Endodermal cell (in vitro differentiated cells): ENCODE data around the gene RANBP3L. TPM values are rescaled to one million over a fixed set of nuclear protein-coding genes. Genes with fewer than 3 reads are reported as not detected.
"Not testable (repeated sequence)": the region's sequence is repeated elsewhere in the genome, so short reads cannot be mapped to it uniquely, and the experiment has no call there.

Source experiments
- DNase-seq: peaks from one replicate; pipeline ENCODE4 v3.0.0-alpha.2; 2017
- H3K27ac ChIP-seq: 2 replicates; pipeline ENCODE4 v1.5.1; 2013; ENCODE audit warnings: mild to moderate bottlenecking, low read depth, low read length, moderate library complexity
- H3K27me3 ChIP-seq: 2 replicates; pipeline ENCODE4 v1.6.1; 2013; ENCODE audit warnings: mild to moderate bottlenecking, low read length, moderate library complexity; ENCODE audit not compliant: insufficient read depth, control insufficient read depth, poor library complexity, severe bottlenecking
- H3K36me3 ChIP-seq: 2 replicates; pipeline ENCODE4 v1.7.0; 2013; ENCODE audit warnings: mild to moderate bottlenecking, low read length, moderate library complexity; ENCODE audit not compliant: control insufficient read depth, insufficient read depth
- H3K4me1 ChIP-seq: one replicate; pipeline ENCODE4 v1.7.0; 2013; ENCODE audit warnings: low read length; ENCODE audit not compliant: control insufficient read depth, insufficient read depth
- H3K4me3 ChIP-seq: 2 replicates; pipeline ENCODE4 v1.5.1; 2013; ENCODE audit warnings: mild to moderate bottlenecking, low read length, moderate library complexity
- H3K9ac ChIP-seq: 2 replicates; pipeline ENCODE4 v1.6.1; 2013; ENCODE audit warnings: mild to moderate bottlenecking, low read length, moderate library complexity; ENCODE audit not compliant: poor library complexity, severe bottlenecking; ENCODE audit errors: extremely low read depth
- H3K9me3 ChIP-seq: 2 replicates; pipeline ENCODE4 v1.6.1; 2013; ENCODE audit warnings: mild to moderate bottlenecking, low read length, moderate library complexity; ENCODE audit not compliant: control insufficient read depth
- H3K27ac Mint-ChIP-seq: 2 replicates; pipeline ENCODE4 v1.8.0; 2020; ENCODE audit warnings: mixed read lengths
- H3K27me3 Mint-ChIP-seq: 2 replicates; pipeline ENCODE4 v1.8.0; 2021; ENCODE audit warnings: mild to moderate bottlenecking, mixed read lengths; ENCODE audit not compliant: insufficient read depth
- H3K36me3 Mint-ChIP-seq: 2 replicates; pipeline ENCODE4 v1.8.0; 2020; ENCODE audit warnings: low read depth, mixed read lengths
- H3K4me1 Mint-ChIP-seq: 2 replicates; pipeline ENCODE4 v1.8.0; 2020; ENCODE audit warnings: mixed read lengths
- H3K4me3 Mint-ChIP-seq: 2 replicates; pipeline ENCODE4 v1.8.0; 2020; ENCODE audit warnings: mild to moderate bottlenecking, moderate library complexity, mixed read lengths
- H3K9me3 Mint-ChIP-seq: 2 replicates; pipeline ENCODE4 v1.8.0; 2020; ENCODE audit warnings: mild to moderate bottlenecking, mixed read lengths
- WGBS, 2 experiments: methylation state at CpG; one replicate each; pipeline versions ENCODE4 v1.1.5 to v1.1.7; 2013; ENCODE audit warnings: missing lambda C conversion rate in 2 of 2, mixed read lengths in 1 of 2; ENCODE audit not compliant: insufficient coverage in 1 of 2, insufficient read length in 1 of 2; 5-methylcytosine and 5-hydroxymethylcytosine counted together
- total RNA-seq, 2 donors: library from RNA; stranded (reverse); fragmentation: NEBNext Ultra II Directional in 1 of 2; extraction: Animal tissue kit (Norgen Biotek cat#: 25700) in 1 of 2; gene quantifications; 2 replicates in 1 of 2; 3 replicates in 1 of 2; pipeline ENCODE4 v1.2.1, GENCODE V29; 2021
- TF ChIP-seq, protein P1 (sequence below): fragments of 200-600 bp; sonication (generic); conservative IDR thresholded peaks from 2 replicates; pipeline ENCODE4 v1.5.0; 2021; ENCODE audit warnings: antibody characterized with exemption, mild to moderate bottlenecking

The RANBP3L gene
- total RNA-seq, 2 donors from 2014 or later = not detected

DNA sequence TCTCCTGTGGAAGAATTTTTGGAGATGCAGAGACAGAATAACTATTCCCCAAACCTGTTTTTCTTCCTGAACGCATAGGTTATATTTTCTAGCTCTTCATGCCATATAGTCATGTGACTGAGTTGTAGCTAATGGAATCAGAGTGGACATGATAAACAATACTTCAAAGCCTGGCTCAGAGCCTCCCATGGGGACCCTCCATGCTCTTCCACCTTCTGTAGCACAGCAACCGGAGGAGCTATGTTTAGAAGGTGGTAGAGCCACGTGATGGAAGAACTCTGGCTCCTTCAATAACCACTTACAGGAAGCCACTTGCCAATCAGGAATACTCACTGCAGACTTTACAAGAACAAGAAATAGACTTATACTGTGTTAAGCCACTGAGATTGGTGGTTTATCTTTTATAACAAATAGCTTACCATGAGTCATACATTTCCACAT, 99.2 kb downstream of the RANBP3L start:
- no peak overlapping the region for H3K9ac ChIP-seq
- Mint-ChIP-seq H3K4me3 (no peak overlapping the region), H3K4me1 (no peaks in the 10 kb centered on the region), H3K9me3 (no peaks in the 10 kb centered on the region), H3K27ac (no peak overlapping the region), H3K36me3 (peaks cover 18% of the 10 kb centered on the region), H3K27me3 (no peaks in the 10 kb centered on the region)
- no peak for DNase-seq
- no peaks in the 10 kb centered on the region for H3K27me3 ChIP-seq
- WGBS, 2 experiments = 92 to 95% methylated on average over 3 of the region's 3 CpGs
- H3K27ac ChIP-seq = no peak overlapping the region
- TF ChIP-seq, protein P1, sequence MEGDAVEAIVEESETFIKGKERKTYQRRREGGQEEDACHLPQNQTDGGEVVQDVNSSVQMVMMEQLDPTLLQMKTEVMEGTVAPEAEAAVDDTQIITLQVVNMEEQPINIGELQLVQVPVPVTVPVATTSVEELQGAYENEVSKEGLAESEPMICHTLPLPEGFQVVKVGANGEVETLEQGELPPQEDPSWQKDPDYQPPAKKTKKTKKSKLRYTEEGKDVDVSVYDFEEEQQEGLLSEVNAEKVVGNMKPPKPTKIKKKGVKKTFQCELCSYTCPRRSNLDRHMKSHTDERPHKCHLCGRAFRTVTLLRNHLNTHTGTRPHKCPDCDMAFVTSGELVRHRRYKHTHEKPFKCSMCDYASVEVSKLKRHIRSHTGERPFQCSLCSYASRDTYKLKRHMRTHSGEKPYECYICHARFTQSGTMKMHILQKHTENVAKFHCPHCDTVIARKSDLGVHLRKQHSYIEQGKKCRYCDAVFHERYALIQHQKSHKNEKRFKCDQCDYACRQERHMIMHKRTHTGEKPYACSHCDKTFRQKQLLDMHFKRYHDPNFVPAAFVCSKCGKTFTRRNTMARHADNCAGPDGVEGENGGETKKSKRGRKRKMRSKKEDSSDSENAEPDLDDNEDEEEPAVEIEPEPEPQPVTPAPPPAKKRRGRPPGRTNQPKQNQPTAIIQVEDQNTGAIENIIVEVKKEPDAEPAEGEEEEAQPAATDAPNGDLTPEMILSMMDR = no peak
- H3K4me3 ChIP-seq = no peak overlapping the region
- H3K4me1 ChIP-seq = no peaks in the 10 kb centered on the region
- H3K9me3 ChIP-seq = no peaks in the 10 kb centered on the region
- H3K36me3 ChIP-seq = peaks cover 18% of the 10 kb centered on the region

DNA sequence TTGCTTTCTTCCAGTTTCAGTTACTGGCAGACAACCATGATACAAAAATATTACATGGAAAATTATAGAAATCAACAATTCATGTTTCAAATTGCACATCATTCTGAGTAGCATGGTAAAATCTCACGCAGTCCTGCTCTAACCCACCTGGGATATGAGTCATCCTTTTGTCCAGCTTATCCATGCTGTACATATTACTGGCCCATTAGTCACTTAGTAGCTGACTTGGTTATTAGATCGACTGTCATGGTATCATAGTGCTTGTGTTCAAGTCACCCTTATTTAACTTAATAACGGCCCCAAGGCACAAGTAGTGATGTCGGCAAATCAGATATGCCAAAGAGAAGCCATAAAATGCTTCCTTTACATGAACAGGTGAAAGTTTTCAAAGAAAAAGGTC, 101.2 kb downstream of the RANBP3L start:
- Histone ChIP-seq H3K27me3 (no peaks in the 10 kb centered on the region), H3K4me1 (no peaks in the 10 kb centered on the region), H3K9ac (no peak overlapping the region), H3K36me3 (peaks cover 26% of the 10 kb centered on the region), H3K4me3 (no peak overlapping the region), H3K27ac (no peak overlapping the region), H3K9me3 (no peaks in the 10 kb centered on the region)
- Mint-ChIP-seq H3K36me3 (peaks cover 13% of the 10 kb centered on the region), H3K4me1 (no peaks in the 10 kb centered on the region), H3K27ac (no peak overlapping the region), H3K4me3 (no peak overlapping the region), H3K9me3 (no peaks in the 10 kb centered on the region), H3K27me3 (no peaks in the 10 kb centered on the region)
- DNase-seq = no peak
- WGBS, 2 experiments = 93 to 100% methylated on average over 3 to 4 of the region's 4 CpGs
- TF ChIP-seq, protein P1 = no peak

DNA sequence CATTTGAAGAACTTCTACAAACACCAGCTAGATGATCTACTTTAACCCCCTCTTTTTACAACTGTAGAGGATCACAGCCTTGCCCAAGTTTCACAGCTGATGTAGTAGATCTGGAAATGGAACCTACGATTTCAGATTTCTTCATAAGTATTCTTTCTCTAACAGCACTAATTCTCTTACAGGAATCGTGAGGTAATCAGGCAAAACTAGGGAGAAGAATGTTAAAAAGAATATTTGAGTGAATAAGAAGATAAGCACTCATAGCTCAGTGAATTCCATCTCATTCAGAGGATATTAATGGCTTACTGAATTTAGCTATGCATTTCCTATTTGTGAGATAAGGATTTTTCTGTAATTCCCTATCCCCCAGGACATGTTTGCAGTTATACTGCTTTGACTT, 102.1 kb downstream of the RANBP3L start:
- Histone ChIP-seq H3K36me3 (peaks cover 25% of the 10 kb centered on the region), H3K9me3 (no peaks in the 10 kb centered on the region), H3K4me3 (no peak overlapping the region), H3K27ac (no peak overlapping the region), H3K9ac (no peak overlapping the region), H3K27me3 (no peaks in the 10 kb centered on the region), H3K4me1 (no peaks in the 10 kb centered on the region)
- Mint-ChIP-seq H3K36me3 (peaks cover 13% of the 10 kb centered on the region), H3K4me1 (no peaks in the 10 kb centered on the region), H3K9me3 (no peaks in the 10 kb centered on the region), H3K27me3 (no peaks in the 10 kb centered on the region), H3K4me3 (no peak overlapping the region), H3K27ac (no peak overlapping the region)
- DNase-seq = no peak
- WGBS, 2 experiments = 82% methylated on average over 2 of the region's 2 CpGs; no CpG with 5 or more reads in 1 of the 2 experiments
- TF ChIP-seq, protein P1 = no peak

DNA sequence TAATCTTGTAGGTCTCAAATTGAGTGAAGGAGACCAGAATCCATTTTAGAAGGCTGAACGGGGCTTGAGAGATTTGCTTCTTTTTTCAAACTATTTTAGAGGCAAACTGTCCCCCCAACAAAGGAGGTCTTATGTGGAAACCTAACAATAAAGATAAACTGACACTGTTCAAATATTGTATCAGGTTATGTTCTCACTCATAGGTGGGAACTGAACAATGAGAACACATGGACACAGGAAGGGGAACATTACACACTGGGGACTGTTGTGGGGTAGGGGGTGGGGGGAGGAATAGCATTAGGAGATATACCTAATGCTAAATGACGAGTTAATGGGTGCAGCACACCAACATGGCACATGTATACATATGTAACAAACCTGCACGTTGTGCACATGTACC, 102.9 kb downstream of the RANBP3L start:
- not testable (repeated sequence) for H3K9me3 ChIP-seq, H3K27me3 Mint-ChIP-seq, H3K4me3 ChIP-seq, H3K27ac Mint-ChIP-seq, H3K9me3 Mint-ChIP-seq, H3K4me1 Mint-ChIP-seq, H3K27ac ChIP-seq, H3K4me3 Mint-ChIP-seq, H3K4me1 ChIP-seq, H3K27me3 ChIP-seq, DNase-seq, H3K9ac ChIP-seq
- 94 to 100% methylated on average over 1 of the region's 3 CpGs for WGBS, 2 experiments
- H3K36me3 ChIP-seq = peaks cover 30% of the 10 kb centered on the region
- H3K36me3 Mint-ChIP-seq = peaks cover 16% of the 10 kb centered on the region
